NCI-H526 treated with DMSO at 0.1 percent for 48 hours (cell line): ENCODE measurements around the gene DAGLB.
"Not testable (repeated sequence)": the region's sequence is repeated elsewhere in the genome, so short reads cannot be mapped to it uniquely, and the experiment has no call there.

Experiments
- DNase-seq: peaks from one replicate; lab custom pipeline; 2025; lab: John Stamatoyannopoulos, UW

The DAGLB gene, protein sequence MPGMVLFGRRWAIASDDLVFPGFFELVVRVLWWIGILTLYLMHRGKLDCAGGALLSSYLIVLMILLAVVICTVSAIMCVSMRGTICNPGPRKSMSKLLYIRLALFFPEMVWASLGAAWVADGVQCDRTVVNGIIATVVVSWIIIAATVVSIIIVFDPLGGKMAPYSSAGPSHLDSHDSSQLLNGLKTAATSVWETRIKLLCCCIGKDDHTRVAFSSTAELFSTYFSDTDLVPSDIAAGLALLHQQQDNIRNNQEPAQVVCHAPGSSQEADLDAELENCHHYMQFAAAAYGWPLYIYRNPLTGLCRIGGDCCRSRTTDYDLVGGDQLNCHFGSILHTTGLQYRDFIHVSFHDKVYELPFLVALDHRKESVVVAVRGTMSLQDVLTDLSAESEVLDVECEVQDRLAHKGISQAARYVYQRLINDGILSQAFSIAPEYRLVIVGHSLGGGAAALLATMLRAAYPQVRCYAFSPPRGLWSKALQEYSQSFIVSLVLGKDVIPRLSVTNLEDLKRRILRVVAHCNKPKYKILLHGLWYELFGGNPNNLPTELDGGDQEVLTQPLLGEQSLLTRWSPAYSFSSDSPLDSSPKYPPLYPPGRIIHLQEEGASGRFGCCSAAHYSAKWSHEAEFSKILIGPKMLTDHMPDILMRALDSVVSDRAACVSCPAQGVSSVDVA

GRCh38 chr7:6447581-6448199 lies at the start of gene DAGLB:
TSS of gene DAGLB (minus strand) at chr7:6447954. CDS start at chr7:6447842, 112 bp downstream.
- DNase-seq = peak; percentile 91

DNA sequence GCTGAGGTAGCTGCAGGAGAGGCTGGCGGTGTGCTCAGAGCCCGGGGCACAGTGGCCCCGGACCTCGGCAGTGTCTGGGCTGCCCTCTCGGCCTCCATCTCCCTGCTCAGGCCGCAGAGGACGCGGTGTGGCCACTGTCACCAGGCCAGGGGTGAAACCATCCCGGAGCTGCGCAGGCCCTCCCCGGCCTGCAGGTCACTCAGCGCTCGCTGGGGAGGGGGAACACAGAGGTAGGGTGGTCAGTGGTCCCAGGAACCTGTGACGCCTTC lies 49.8 kb upstream of the DAGLB start:
- no peak for DNase-seq

DNA sequence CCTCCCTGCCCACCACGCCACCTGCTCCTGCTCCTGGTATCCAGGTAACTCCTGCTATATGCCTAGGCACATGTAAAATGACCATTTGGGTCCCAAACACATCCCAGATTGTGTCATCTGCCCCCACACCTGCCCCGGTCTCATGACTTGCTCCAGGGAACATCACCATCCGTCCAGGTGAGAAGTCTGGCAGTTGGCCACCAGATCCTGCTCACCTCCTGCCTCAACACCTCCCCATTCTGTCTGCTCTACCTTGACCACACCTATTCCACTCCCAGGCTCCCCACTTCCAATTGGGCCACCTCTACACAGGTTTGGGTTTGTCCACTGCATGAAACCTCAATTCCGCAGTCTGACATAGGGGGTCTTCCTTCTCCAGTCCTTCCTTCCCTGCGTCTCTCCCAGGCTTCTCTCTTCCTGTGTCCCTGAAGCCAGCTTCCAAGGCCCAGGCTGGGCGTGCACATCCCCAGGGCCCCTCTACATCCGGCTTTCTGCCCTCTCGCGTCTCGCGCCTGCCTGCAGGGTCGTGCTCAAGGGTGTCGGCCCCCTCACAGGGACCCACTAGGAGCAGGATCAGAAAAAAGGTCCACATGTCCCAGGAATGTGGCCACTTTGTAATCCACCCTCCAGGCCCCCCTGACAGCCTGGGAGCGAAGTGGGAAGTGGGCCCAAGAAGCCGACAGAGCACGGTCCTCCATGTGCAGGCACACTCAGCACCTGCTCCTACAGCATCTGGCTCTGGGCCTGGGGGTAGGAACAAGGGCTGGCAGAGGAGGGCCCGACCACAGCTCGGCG lies 49.3 kb upstream of the DAGLB start:
- DNase-seq = no peak

- DNase-seq = no peak
These were observed 48.0 kb upstream of the DAGLB start for GRCh38 chr7:6495597-6496262.

- DNase-seq = no peak
These were observed 46.6 kb upstream of the DAGLB start for GRCh38 chr7:6494365-6494764.

DNA sequence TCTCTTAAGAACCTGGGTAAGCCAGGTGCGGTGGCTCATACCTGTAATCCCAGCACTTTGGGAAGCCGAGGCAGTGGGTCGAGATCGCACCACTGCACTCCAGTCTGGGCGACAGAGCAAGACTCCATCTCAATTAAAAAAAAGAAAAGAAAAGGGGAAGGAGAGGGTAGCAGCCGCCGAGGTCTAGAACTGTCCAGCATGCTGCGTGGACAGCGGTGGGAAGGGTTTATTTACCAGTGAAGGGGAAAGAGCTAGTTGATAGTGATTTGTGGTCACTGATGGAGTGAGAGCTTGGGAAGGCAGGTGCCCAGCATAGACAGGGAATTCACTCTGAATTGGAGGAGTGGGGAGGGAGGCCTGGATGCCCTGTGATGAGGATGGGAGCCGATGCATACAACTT lies 43.4 kb upstream of the DAGLB start:
- DNase-seq = no peak

DNA sequence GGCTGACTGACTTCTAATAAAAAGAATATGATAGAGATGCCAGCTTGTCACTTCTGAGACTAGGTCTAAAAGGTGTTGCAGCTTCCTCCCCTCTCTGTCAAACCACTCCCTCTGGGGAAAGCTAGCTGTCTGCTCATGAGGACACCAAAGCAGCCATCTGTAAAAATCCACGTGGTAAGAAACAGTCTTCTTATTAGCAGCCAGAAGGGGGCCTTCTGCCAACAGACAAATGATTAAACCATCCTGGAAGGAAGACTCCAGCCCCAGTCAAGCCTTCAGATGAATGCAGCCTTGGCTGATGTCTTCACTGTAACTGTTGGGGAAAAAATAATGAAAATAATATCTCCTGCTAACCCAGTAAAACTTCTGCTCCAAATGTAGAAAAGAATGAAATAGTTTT lies 41.9 kb upstream of the DAGLB start:
- DNase-seq = no peak

GRCh38 chr7:6487184-6487545 lies 39.4 kb upstream of the DAGLB start:
- no peak for DNase-seq

DNA sequence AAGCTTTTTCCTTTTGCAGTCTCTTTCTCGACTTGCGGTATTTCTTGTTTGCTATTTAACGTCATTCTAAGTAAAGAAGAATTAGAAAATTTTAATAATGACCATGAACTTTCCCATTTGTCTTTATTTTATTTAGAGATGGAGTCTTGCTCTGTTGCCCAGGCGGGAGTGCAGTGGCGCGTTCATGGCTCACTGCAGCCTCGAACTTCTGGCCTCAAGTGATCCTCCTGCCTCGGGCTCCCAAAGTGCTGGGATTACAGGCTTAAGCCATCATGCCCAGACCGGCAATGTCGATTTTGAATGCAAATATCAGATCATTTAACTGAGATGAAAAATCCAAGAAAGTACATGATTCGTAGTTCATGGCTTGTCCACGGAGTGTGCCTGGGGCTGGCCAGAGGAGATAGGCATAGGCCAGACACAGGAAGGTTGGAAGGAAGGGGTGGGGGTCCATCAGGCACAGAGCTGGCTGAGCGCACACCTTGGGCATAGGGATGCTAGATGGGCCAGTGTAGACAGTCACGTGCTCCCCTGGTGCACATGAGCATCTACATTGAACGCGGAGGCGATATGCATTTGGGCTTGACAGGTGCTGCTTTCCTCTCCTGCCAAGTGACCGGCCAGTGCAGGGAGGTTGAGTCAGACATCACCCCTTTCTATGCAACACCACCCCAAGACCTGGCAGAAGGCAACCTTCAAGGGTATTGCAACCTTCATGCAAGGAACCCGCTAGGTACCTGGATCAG lies 38.9 kb upstream of the DAGLB start:
- no peak for DNase-seq

DNA sequence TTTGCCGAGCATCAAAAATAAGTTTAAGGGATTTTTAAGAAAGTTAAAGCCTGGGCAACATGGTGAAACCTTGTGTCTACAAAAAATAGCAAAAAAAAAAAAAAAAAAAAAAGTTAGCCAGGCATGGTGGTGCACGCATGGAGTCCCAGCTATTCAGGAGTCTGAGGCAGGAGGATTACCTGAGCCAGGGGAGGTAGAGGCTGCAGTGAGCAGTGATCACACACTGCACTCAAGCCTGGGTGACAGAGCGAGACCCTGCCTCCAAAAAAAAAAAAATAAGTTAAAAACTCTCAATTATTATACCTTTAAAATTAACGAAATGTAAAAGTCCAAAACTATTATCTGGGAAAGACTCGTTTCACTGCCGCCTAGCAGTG lies 35.0 kb upstream of the DAGLB start:
- DNase-seq = no peak

DNA sequence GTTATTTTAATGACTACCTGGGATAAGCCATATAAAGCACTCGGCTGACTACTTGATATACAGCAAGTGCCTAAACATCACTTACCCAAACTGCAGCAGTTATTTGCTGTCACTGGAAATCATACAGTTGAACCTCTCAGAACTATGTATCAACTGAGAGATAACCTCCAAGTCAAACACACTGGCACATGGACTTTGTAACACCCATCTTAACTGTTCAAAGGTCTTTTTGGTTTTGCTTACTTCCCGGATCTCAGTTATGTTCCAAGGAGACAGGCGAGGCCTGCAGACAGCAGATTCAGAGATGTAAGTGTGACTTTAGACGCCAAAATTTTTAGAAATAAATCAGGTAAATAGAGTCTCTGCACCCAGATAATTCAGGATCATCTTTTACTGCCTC lies 34.6 kb upstream of the DAGLB start:
- DNase-seq = no peak

GRCh38 chr7:6481445-6481844 lies 33.7 kb upstream of the DAGLB start:
- no peak for DNase-seq

DNA sequence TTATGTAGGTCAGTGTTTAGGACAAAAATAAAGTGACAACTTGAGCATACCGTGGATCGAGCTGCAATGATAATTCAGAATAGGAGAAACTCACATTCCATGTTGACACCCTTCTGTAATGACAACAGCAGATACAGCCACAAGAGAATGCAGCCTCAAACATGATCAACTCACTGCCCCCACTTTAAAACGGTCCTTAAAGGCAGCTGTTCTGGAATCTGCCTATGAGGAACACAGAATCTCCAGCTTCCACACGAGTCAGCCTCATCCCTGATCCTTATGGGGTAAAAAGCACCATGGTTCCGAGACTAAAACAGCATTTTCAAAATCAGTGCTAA lies 32.5 kb upstream of the DAGLB start:
- no peak for DNase-seq

- no peak for DNase-seq
These were observed 31.3 kb upstream of the DAGLB start for GRCh38 chr7:6479067-6479466.

GRCh38 chr7:6478186-6478585 lies 30.4 kb upstream of the DAGLB start:
- peak; percentile 59 for DNase-seq

- no peak for DNase-seq
These were observed 29.5 kb upstream of the DAGLB start for GRCh38 chr7:6477318-6477660.

- DNase-seq = no peak
These were observed 29.0 kb upstream of the DAGLB start for GRCh38 chr7:6476596-6477317.

DNA sequence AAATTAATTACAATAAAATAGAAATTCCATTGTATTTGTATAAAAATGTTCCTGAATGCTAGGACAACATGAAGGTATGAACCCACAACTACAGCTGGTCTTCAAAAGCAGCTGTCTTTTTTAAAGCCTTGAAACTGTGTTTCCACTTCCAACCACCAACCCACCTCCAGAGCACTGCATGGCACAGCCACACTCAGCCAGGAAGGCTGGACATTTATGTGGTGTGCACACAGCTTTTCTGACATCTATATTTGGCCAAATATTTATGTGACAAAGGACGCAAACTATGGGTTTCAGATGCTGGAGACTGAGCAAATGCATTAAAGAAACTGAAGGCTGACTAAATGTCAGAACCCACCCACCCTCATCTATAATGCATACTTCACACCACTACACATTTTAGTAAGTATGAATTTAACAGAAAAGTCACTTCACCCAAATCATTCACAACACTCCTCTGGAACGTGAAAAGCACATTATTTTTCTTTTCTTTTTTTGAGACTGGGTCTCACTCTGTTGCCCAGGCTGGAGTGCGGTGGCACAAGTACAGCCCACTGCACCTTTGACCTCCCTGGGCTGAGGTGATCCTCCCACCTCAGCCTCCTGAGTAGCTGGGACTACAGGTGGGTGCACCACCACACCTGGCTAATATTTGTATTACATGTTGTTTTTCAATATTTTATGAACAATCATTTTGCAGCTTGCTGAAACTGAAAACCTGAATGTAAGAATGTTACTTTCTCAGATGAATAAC lies 27.9 kb upstream of the DAGLB start:
- DNase-seq = no peak

GRCh38 chr7:6465862-6466261 lies 18.1 kb upstream of the DAGLB start:
- DNase-seq = no peak

GRCh38 chr7:6463609-6464008 lies 15.9 kb upstream of the DAGLB start:
- not testable (repeated sequence) for DNase-seq
